Measurements from ENCODE around the gene TWIST2.

DNA sequence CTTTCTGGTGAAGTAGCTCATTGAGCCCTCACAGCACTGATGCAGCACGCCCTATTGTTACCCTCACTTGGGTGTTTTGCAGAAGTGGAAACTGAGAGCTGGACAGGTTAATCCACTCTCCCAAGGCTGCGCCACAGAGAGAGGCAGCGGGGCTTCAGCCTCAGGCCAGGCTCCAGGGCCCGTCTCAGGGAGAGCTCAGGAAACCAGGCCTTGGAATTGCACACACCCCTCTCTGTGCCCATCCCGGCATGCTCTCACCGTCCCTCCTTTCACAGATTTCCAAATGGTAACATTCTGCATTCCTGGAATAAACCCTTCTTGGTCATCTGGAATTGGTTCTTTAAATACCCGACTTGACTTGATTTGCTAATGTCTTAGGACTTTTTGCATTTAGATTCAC, 51.5 kb downstream of the TWIST2 start:
- TF ChIP-seq, protein P1, sequence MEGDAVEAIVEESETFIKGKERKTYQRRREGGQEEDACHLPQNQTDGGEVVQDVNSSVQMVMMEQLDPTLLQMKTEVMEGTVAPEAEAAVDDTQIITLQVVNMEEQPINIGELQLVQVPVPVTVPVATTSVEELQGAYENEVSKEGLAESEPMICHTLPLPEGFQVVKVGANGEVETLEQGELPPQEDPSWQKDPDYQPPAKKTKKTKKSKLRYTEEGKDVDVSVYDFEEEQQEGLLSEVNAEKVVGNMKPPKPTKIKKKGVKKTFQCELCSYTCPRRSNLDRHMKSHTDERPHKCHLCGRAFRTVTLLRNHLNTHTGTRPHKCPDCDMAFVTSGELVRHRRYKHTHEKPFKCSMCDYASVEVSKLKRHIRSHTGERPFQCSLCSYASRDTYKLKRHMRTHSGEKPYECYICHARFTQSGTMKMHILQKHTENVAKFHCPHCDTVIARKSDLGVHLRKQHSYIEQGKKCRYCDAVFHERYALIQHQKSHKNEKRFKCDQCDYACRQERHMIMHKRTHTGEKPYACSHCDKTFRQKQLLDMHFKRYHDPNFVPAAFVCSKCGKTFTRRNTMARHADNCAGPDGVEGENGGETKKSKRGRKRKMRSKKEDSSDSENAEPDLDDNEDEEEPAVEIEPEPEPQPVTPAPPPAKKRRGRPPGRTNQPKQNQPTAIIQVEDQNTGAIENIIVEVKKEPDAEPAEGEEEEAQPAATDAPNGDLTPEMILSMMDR (IDR thresholded peaks at IDR 0.05): no peak
- TF ChIP-seq POLR2A (IDR thresholded peaks at IDR 0.05): no peak
- TF ChIP-seq EP300 (IDR thresholded peaks at IDR 0.05): no peak

All from tibial nerve (tissue), 4 donors.